A673 (cell line): Measurements from ENCODE around the gene LRRC3. TPM values are rescaled to one million over a fixed set of nuclear protein-coding genes. Genes with fewer than 3 reads are reported as not detected.

Experiments
- BruUV-seq: library from RNA; stranded (reverse); fragments of 400-500 nt; replicated peaks from 2 replicates; lab custom pipeline; 2021; lab: Mats Ljungman, UMichigan
- CTCF ChIA-PET: fragments of 300-600 bp; sonication (Branson Sonifier 250); formaldehyde crosslinking; loops from one replicate; lab custom pipeline; 2022; ENCODE audit warnings: antibody characterized with exemption; lab: Charles Lee
- POLR2A ChIA-PET: fragments of 300-600 bp; sonication (Branson Sonifier 250); formaldehyde crosslinking; loops from one replicate; lab custom pipeline; 2022; ENCODE audit warnings: antibody characterized with exemption; ENCODE audit not compliant: low non-redundant PET; lab: Charles Lee
- DNase-seq: peaks from one replicate; pipeline ENCODE4 v3.0.0-alpha.2; 2015; ENCODE audit warnings: low spot score
- H3K27ac ChIP-seq: fragments of 200-600 bp; sonication (generic); 2 replicates; pipeline ENCODE4 v1.5.1; 2016; ENCODE audit warnings: mixed run types, low read depth, mild to moderate bottlenecking, mixed read lengths, antibody characterized with exemption, low read length; ENCODE audit not compliant: poor library complexity, severe bottlenecking
- H3K27me3 ChIP-seq: fragments of 200-600 bp; sonication (generic); replicated peaks from 2 replicates; pipeline ENCODE4 v1.6.1; 2017; ENCODE audit warnings: mixed run types, low read depth, mild to moderate bottlenecking, mixed read lengths, antibody characterized with exemption, low read length; ENCODE audit not compliant: insufficient read depth, poor library complexity
- H3K36me3 ChIP-seq: fragments of 200-600 bp; sonication (generic); 2 replicates; pipeline ENCODE4 v1.6.1; 2016; ENCODE audit warnings: mixed run types, mild to moderate bottlenecking, mixed read lengths, antibody characterized with exemption, low read length; ENCODE audit not compliant: insufficient read depth, poor library complexity, severe bottlenecking
- H3K4me1 ChIP-seq: fragments of 200-600 bp; sonication (generic); 2 replicates; pipeline ENCODE4 v1.6.1; 2017; ENCODE audit warnings: mixed run types, mild to moderate bottlenecking, mixed read lengths, antibody characterized with exemption, low read length; ENCODE audit not compliant: insufficient read depth, poor library complexity, severe bottlenecking
- H3K4me3 ChIP-seq: fragments of 200-600 bp; sonication (generic); 2 replicates; pipeline ENCODE4 v1.5.1; 2016; ENCODE audit warnings: low read depth, mixed run types, mild to moderate bottlenecking, mixed read lengths, low read length; ENCODE audit not compliant: poor library complexity, severe bottlenecking
- H3K9me3 ChIP-seq: fragments of 200-600 bp; sonication (generic); 2 replicates; pipeline ENCODE4 v1.6.1; 2016; ENCODE audit warnings: mixed run types, low read depth, mild to moderate bottlenecking, mixed read lengths, antibody characterized with exemption, low read length; ENCODE audit not compliant: poor library complexity, severe bottlenecking
- EZH2 ChIP-seq: fragments of 200-600 bp; sonication (generic); IDR thresholded peaks from 2 replicates; pipeline ENCODE4 v1.6.1; 2017; ENCODE audit warnings: borderline replicate concordance, low read depth, mild to moderate bottlenecking, mixed read lengths, antibody characterized with exemption, low read length; ENCODE audit not compliant: poor library complexity, severe bottlenecking
- intact Hi-C: fragments of 100-400 bp; cut with micrococcal nuclease; formaldehyde crosslinking; loops from one replicate; pipeline ENCODE4 v1.10.0; 2022; ENCODE audit not compliant: unreplicated experiment
- total RNA-seq: library from RNA; stranded (reverse); gene quantifications from 2 replicates; pipeline ENCODE4 v1.2.3, GENCODE V29; 2021
- TF ChIP-seq, protein P1 (sequence below): fragments of 300-800, 200-600 bp; sonication (generic); conservative IDR thresholded peaks from 2 replicates; pipeline ENCODE4 v1.5.1; 2017; ENCODE audit warnings: low read depth, mild to moderate bottlenecking, antibody characterized with exemption, low read length, moderate library complexity, mixed read lengths

The LRRC3 gene
- total RNA-seq, 1 experiment from 2014 or later, result 1.5 TPM

DNA sequence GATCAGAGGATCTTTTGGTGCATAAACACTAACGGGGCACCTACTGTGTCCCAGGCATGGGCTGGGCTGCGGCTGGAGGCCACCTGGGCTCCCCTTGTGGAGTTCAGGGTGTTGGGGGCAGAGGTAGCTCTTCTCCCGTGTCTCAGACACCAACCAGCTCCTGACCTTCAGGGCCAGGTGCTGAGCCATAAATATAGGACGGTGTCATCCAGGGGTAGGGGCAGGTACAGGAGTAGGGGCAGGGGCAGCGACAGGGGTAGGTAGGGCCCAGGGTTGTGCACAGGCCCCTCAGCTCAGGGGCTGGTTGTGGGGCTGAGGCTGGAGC, 18.0 kb upstream of the LRRC3 start:
- BruUV-seq, result no TSS peak
- CTCF ChIA-PET, result no interaction called here
- intact Hi-C loops, result no loop called here
- no peak overlapping the region for H3K27ac ChIP-seq
- DNase-seq, result no peak
- no peak overlapping the region for H3K4me3 ChIP-seq
- H3K9me3 ChIP-seq, result no peaks in the 10 kb centered on the region
- H3K36me3 ChIP-seq, result no peaks in the 10 kb centered on the region
- no peaks in the 10 kb centered on the region for H3K4me1 ChIP-seq
- POLR2A ChIA-PET, result no interaction called here
- TF ChIP-seq, protein P1, sequence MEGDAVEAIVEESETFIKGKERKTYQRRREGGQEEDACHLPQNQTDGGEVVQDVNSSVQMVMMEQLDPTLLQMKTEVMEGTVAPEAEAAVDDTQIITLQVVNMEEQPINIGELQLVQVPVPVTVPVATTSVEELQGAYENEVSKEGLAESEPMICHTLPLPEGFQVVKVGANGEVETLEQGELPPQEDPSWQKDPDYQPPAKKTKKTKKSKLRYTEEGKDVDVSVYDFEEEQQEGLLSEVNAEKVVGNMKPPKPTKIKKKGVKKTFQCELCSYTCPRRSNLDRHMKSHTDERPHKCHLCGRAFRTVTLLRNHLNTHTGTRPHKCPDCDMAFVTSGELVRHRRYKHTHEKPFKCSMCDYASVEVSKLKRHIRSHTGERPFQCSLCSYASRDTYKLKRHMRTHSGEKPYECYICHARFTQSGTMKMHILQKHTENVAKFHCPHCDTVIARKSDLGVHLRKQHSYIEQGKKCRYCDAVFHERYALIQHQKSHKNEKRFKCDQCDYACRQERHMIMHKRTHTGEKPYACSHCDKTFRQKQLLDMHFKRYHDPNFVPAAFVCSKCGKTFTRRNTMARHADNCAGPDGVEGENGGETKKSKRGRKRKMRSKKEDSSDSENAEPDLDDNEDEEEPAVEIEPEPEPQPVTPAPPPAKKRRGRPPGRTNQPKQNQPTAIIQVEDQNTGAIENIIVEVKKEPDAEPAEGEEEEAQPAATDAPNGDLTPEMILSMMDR, result no peak
- TF ChIP-seq EZH2, result no peak
- no peaks in the 10 kb centered on the region for H3K27me3 ChIP-seq

DNA sequence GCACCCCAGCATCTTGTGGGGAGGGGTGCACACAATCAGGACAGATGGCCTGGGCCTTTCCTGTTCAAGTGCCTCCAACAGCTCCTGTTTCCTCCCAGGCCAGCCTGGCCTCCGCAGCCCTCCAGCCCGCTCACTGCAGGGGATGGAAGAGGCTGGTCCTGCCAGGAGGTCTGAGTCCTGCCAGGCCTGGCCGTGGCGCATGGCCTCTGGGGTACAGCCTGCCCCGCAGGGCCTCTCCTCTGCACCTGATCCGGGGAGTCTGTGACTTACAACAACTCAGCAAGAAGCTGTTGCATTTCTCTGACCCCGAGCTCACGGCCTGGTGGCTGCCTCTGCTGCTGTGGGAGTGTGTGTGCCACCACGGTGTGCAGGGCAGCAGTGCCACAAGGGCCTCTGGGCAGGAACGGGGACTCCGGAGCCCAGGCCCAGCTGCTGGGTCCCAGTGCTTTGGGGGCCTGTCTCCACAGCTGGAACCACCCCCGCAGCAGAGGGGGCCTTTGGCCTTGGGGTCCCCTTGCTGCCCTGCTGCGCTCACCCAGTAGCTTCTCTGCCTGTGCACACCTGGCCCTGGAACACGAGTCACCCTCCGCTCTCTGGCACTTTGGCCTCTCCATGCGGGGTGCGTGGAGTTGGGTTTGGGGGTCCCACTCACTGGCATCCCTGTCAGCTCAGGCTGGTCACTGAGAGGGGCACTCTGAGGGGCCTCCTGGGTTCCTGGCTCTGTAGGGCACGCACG, 17.4 kb upstream of the LRRC3 start:
- Histone ChIP-seq H3K4me3 (no peak overlapping the region), H3K36me3 (no peaks in the 10 kb centered on the region), H3K27me3 (no peaks in the 10 kb centered on the region), H3K27ac (no peak overlapping the region), H3K4me1 (no peaks in the 10 kb centered on the region), H3K9me3 (no peaks in the 10 kb centered on the region)
- ChIA-PET CTCF (no interaction called here), POLR2A (no interaction called here)
- BruUV-seq, result no TSS peak
- no peak for DNase-seq
- intact Hi-C loops, result no loop called here
- TF ChIP-seq EZH2, result no peak
- TF ChIP-seq, protein P1, result no peak

DNA sequence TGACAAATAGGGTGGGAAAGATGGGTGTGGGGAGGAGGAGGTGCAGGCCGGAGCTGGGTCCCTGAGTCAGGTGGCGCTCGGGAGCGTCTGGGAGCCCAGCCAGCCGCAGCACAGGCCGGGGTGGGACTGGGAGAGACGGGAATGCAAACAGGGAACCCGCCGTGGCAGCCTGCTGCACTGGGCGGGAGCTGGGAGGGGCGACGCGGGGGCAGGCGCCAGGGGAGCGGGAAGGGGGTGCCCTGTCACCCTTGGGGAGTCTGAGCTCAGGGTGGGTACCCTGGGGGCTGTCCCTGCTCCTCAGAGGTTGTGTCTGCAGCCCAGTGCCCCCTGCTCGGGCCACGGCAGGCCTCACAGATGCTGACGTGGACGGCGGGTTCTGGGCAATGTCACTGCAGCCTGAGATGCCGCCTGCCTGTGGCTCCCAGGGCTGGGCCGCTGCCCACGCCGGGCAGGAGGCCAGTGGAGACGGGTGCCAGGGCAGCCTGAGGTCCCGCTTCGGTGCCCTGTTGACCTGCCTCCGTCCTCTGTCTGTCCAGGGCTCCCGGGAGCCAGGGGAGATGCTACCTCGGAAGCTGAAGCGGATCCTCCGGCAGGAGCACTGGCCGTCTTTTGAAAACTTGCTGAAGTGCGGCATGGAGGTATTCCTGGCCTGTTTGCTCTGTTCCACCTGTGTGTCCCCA, 16.6 kb upstream of the LRRC3 start:
- CTCF ChIA-PET, result no interaction called here
- Histone ChIP-seq H3K9me3 (no peaks in the 10 kb centered on the region), H3K27ac (no peak overlapping the region), H3K4me1 (no peaks in the 10 kb centered on the region), H3K4me3 (no peak overlapping the region), H3K36me3 (no peaks in the 10 kb centered on the region), H3K27me3 (no peaks in the 10 kb centered on the region)
- DNase-seq, result no peak
- intact Hi-C loops, result no loop called here
- BruUV-seq, result no TSS peak
- TF ChIP-seq, protein P1, result no peak
- POLR2A ChIA-PET, result no interaction called here
